Measurements from ENCODE around the gene VPS18.

GRCh38 chr15:40940296-40940801 is 46.1 kb downstream of the VPS18 start:
- TF ChIP-seq CTCF (IDR thresholded peaks at IDR 0.05; ENCODE audit: insufficient read depth, low read depth, low read length) (no peak), EZH2 (IDR thresholded peaks at IDR 0.05; ENCODE audit: insufficient read depth, low read length) (no peak)

Data from astrocyte (in vitro differentiated cells and primary cell).